GM10847 (cell line): ENCODE measurements around the gene PRRC2B.

Source experiments
- POLR2A ChIP-seq: IDR thresholded peaks from 2 replicates; pipeline ENCODE4 v1.6.1; 2011; ENCODE audit not compliant: insufficient read length; ENCODE audit errors: extremely low read depth

Gene PRRC2B

DNA sequence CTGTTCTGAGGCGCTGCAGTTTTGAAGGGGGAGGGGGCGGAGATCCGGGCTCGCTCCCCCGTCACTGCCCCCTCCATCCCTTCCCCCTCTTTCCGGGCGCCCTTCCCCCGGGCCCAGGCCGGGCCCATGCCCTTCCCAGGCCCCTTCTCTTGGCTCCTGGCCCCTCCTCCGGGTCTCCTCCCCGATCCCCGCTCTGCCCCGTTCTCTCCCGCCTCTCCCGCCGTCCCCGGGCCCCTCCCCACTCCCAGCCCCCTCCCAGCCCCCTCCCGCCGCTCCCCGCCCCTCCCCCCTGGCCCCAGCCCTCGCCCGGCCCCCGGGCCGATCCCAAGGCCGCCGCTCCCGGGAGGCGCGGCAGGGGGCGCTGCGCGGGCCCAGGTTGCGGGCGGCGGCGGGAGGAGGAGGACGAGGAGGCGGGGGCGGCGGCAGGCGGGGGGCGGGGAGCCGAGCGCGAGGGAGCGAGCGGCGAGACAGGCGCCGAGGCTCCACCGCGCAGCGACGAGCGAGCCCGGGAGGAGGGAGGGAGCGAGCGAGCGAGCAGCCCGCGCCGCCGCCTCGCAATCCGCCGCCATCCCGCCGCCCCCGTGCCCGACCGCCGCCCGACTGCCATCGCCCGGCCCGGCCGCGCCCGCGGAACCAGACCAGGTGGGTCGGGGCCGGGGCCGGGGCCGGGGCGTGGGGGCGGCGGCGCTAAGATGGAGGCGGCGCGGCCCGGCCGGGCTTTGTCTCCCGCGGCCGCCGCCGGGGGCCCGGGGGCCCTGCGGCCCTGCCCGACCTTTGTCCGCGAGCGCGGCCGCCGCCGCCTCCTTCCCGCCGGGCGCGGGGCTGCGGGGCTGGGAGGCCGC lies at the start of gene PRRC2B:
Gene PRRC2B (plus strand): TSS at position 465 of the 842 bp plus-strand sequence. CDS start 36,059 bp downstream, outside the sequence.
- peak; percentile 73 for TF ChIP-seq POLR2A

DNA sequence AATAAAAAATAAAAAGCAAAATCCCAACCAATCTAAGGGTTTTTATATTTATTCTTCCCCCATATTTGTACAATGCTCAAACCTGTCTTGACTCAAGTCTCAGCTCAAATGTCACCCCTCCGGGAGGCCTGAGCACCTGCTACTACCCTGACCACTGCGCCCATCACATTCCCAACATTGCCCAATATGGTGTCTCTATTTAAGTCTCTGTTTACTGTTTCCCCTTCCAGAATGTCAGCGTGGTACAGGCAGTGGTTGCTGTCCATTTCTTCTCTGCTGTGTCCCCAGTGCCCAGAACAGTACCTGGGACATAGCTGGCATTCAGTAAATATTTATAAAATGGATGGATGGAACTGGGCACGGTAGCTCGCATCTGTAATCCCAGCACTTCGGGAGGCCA lies 47.3 kb upstream of the PRRC2B start:
- TF ChIP-seq POLR2A: no peak

DNA sequence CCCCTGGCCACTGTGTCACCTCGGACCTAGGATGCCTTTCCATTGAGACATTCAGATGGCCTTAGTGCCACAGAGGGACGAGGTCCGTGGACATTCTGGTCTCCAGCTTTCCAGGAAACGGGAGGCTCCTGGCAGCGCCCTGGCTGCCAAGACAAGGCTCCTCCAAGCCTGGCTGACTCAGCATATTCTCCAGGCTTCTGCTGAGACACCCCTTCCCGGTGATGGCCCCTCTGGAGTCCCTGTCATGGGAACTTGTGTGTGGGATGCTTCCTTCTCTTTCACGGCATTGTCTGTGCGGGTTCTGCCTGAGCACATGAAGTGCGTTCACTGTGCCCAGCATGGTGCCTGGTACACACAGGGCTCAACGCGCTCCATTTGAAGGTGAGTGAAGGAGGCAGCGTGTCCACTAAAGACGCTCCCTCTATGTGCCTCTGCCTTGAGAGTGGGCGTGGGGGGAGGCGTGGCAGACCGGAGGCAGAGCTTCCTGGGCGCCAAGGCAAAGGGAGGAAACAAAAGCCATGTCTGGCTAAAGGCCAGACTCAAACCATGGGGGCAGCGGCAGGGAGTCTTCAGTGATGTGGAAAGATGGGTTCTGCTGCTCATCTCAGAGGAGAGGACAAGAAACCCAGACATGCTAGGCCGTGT lies 46.4 kb upstream of the PRRC2B start:
- TF ChIP-seq POLR2A: no peak

DNA sequence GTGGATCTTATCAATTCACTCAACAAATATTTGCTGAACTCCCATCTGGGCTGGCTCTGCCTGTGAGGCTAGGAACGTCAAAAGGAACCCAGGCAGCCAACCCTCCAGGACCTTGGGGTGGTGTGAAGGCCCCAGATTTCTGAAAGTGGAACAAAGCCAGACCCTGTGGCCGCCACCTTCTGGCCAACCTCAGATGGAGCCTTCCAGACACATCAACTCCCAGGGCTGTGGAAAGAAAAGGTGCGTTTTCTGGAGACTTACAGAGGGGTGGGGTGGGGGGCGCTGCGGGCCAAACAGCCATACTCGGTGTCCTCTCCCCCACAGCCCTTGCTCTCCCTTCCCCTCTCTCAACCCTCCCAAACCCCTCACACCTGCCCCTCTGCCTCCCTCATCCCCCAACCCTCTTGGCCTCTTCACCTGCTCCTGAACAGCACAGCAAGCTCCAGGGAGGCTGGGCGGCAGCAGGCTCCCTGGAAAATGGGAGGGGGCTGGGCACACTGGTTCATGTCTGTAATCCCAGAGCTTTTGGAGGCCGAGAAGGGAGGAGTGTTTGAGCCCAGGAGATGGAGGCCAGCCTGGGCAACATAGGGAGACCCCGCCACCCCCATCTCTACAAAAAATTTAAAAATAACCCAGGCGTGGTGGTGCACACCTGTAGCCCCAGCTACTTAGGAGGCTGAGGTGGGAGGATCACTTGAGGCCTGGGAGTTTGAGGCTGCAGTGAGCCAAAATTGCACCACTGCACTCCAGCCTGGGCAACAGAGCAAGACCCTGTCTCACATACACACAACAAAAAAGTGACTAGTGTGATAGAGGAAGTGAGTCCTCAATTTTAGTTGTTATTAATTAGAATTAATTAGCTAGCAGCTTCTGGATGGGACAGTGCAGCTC lies 45.0 kb upstream of the PRRC2B start:
- no peak for TF ChIP-seq POLR2A

DNA sequence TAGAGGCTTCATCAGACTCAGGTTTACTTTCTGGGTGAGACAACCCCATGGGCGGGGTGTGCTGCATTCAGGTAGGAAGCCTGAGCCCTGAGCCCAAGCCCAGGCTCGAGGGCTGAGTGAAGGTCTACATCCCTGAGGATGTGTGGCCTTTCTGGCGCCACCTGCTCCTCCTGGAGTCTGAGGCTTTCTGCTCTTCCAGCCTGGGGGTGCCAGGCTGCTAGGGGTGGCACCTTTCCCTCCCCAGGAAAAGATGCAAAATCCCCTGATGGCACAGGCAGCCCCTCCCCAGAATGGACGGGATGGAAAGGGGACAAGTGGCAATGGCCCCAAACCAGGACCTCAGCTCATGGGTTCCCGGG lies 44.4 kb upstream of the PRRC2B start:
- TF ChIP-seq POLR2A: no peak

DNA sequence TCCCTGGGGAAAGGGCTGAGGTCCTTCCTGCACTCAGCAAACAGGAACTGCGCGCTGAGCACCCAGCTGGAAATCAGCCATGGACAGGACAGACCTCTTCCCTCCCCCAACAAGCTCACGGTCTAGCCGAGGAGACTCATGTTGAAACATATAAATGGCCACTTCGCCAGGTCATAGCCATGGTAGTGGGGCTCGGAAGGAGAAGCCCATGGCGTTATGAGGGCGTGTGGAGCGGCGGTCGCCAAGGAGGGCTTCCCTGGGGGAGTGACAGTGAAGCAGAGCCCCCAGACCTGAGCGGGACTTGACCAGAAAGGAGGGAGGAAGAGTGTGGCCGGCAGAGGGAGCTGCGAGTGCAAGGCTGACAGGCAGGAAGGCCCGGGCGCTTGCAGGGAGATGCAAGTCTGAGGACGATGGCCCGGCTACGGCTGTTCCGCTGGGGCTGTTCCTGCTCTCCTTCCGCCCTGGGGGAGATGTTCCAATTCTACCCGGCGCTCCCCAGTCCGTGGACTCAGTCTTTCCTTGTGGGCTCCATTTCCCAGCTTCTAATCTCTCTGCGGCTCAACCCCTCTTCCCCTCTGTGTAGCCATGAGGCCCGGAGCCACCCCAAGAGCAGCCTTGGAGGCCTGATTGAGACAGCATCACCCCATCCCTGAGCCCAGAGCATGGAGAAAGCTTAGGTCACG lies 43.9 kb upstream of the PRRC2B start:
- no peak for TF ChIP-seq POLR2A

DNA sequence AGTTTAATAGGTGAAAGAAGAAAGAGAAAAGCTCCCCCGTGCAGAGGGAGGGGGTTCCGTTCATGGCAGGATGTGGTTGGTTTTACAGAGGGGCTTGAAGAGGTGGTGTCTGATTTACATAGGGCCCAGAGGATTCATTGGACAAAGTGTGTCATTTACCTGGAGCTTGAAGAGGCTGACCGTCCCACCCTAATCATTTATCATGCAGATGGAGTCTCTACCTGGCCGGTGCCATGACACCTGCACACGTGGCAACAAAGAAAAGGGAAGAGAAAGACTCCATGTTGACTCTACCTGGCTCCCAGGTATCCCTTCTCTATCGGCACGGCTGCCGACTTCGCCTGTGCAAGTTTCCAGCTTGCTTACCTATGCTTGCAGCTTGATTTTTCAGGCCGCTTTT lies 35.3 kb upstream of the PRRC2B start:
- no peak for TF ChIP-seq POLR2A

DNA sequence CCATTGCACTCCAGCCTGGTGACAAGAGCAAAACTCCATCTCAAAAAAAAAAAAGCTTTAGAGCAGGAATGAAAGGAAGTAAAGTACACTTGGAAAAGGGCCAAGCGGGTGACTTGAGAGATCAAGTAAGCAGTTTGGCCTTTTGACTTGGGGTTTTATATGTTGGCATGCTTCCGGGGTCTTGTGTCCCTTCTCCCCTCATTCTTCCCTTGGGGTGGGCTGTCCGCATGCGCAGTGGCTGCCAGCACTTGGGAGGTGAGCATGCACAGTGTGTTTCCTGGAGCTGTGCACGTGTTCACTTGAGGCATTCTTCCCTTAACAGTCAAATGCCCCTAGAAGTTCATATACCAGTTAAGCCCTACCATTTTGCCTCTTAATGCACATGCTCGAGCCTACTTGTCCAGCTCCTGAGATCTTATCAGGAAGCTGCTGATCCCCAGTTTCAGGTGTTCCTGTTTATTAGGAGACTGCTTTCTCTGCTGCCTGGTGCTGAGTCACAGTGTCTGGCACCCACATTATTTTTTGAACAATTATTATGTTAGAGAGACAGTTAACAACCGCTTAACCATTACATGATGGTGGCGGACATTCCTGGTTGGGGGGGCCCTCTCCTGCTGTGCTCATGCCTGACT lies 32.6 kb upstream of the PRRC2B start:
- TF ChIP-seq POLR2A: no peak

DNA sequence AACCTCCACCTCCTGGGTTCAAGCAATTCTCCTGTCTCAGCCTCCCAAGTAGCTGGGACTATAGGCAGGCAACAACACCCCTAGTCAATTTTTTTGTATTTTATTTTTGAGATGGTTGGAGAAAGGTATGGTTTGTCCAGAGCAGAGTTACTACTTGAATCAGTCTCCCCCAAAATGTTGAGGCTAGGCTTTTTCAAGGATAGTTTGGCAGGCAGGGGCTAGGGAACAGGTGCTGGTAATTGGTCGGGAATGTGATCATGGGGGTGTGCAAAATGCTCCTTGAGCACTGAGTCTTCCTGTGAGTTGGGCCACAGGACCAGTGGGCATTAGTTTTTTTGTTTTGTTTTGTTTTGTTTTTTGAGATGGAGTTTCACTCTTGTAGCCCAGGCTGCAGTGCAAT lies 28.3 kb upstream of the PRRC2B start:
- TF ChIP-seq POLR2A: no peak

DNA sequence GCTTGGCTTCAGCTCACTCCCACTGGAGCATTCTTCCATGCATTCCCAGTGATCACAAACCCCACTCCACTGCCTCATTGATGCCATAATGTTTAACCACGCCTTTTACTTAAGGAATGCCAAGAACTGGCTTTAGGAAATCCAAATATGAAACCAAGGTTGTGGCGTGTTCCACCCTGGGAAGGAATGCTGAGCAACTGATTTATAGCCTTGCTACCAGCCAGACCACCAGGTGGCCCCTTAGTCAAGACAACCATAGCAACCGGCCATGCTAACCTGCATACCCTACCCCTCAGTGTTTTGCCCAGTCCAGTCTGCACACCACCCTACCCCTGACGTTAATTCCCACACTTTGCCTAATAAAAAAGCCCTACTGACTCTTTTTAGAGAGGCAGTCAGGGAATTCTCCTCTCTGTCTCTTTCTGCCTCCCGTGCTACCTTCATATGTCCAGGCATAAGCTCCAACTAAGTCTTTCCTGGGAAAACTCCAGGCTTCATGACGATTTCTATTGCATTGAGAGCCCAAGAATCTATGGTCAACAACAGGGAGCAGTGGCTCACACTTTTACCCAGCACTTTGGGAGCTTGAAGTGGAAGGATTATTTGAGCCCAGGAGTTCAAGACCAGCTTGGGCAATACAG lies 27.0 kb upstream of the PRRC2B start:
- TF ChIP-seq POLR2A: no peak

DNA sequence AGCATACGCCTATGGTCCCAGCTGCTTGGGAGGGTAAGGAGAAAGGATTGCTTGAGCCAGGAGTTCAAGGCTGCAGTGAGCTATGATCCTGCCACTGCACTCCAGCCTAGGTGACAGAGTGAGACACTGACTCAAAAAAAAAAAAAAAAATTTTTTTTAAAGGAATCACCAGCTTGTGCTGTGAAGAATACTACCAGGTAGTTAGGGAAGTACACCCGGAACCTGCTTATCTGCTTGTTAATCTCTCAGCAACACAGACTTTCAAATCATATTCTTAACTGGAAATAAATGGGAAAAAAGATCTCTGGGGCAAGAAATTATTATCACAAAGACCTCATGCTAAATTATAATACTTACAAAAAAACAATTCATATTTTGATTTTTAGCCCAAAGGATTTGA lies 26.4 kb upstream of the PRRC2B start:
- TF ChIP-seq POLR2A: no peak

DNA sequence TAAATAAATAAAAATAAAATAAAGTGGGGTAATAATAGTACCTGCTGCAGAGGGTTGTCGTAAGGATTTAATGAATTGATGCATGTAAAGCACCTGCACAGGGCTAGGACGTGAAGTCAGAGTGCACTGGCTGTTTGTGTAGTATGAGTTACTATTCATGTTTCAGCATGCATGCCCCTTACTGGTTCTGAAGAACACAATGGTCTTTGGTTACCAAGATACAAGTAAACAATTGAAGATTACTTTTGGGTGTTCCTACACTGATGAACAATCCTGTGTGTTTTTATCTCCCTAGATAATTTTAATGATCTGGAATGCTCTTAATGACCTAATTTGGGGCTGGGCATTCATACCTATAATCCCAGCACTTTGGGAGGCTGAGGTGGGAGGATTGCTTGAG lies 23.2 kb upstream of the PRRC2B start:
- no peak for TF ChIP-seq POLR2A

DNA sequence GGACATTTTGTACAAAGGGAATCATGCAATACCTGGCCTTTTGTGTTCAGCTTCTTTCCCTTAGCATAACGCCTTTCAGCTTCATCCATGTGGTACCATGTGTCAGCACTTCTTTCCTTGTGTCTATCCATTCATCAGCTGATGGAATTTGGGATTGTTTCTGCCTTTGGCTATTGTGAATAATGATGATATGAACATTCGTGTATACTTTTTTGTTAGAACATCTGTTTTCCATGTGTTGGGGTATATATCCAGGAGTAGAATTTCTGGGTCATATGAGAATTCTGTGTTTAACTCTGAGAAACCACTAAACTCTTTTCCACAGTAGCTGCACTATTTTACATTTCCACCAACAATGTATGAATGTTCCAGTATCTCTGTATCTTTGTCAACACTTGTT lies 14.8 kb upstream of the PRRC2B start:
- no peak for TF ChIP-seq POLR2A

DNA sequence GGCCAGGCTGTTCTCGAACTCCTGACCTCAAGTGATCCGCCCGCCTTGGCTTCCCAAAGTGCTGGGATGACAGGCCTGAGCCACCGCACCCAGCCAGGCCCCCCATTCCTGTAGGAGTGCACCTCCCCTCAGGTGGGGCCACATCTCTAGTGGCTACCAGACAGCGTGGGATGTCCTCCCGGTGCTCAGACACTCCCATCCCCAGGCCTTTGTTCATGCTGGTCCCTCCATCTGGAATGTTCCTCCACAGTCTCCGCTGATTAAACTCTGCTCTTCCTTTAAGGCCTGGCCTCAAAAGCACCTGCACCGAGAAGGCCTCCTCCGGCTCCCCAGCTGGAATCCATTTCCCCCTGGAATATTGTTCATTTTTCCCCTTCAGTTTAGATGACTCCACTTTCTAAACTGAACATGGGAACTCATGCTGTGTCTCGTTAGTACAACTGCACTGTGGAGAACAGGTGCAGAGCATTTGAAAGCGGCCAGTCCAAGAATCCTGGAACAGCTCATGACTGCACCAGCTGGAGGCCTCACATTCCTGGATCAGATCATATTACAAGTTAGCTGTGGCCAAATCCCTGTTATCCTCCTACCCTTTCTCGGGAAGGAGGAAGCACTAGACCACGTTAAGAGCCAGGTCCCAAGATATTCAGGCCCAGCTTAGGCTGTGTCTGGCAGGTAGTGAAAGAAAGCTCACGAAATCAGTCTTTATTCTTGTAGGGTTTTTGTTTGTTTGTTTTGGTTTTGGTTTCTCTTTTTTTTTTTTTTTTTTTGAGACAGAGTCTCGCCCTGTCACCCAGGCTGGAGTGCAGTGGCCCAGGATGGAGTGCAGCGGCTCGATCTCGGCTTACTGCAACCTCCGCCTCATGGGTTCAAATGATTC lies 10.8 kb upstream of the PRRC2B start:
- no peak for TF ChIP-seq POLR2A

DNA sequence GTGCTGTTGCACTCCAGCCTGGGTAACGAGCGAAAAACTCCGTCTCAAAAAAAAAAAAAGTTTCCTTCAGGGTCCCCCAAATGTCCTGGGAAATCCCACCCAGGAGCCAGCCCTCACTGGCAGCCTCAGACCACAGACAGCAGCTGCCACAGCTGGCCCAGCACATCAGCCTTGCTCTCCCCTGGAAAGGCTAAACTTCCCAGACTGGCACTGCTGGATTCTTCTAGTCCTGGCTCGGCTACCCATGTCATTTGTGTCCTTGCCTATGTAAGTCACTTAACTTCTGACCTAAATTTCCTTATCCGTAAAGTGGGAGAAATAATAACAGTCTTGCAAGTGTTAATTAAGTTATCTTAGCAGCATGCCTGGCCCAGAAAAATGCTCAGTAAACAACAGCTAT lies 8.6 kb upstream of the PRRC2B start:
- no peak for TF ChIP-seq POLR2A
